GM18873 (cell line): ENCODE data around the gene MRPL36.

ENCODE experiments used
- ATAC-seq: cut with Tn5 transposase; IDR thresholded peaks from one replicate; pipeline ENCODE4 v1.9.1; 2021; ENCODE audit warnings: mild to moderate bottlenecking, moderate library complexity, moderate number of reproducible peaks; ENCODE audit not compliant: unreplicated experiment, low FRiP score

MRPL36 gene

GRCh38 chr5:1784197-1785050 lies 15.2 kb downstream of the MRPL36 start:
- ATAC-seq, result no peak

- ATAC-seq, result peak; percentile 67
These were observed 16.5 kb downstream of the MRPL36 start for GRCh38 chr5:1783216-1783554.

GRCh38 chr5:1782385-1783215 lies 17.0 kb downstream of the MRPL36 start:
- peak; percentile 14 for ATAC-seq

GRCh38 chr5:1781726-1782384 lies 17.8 kb downstream of the MRPL36 start:
- no peak for ATAC-seq

GRCh38 chr5:1781107-1781506 lies 18.5 kb downstream of the MRPL36 start:
- ATAC-seq, result no peak

GRCh38 chr5:1780614-1780930 lies 19.1 kb downstream of the MRPL36 start:
- no peak for ATAC-seq

GRCh38 chr5:1779782-1780613 lies 19.6 kb downstream of the MRPL36 start:
- no peak for ATAC-seq

- no peak for ATAC-seq
These were observed 20.5 kb downstream of the MRPL36 start for GRCh38 chr5:1779021-1779680.

- no peak for ATAC-seq
These were observed 21.3 kb downstream of the MRPL36 start for GRCh38 chr5:1778138-1779020.

- ATAC-seq, result no peak
These were observed 22.1 kb downstream of the MRPL36 start for GRCh38 chr5:1777281-1778137.

GRCh38 chr5:1776831-1777230 lies 22.8 kb downstream of the MRPL36 start:
- no peak for ATAC-seq

GRCh38 chr5:1772634-1773033 lies 27.0 kb downstream of the MRPL36 start:
- ATAC-seq, result no peak

- ATAC-seq, result no peak
These were observed 28.2 kb downstream of the MRPL36 start for GRCh38 chr5:1771149-1772065.

- no peak for ATAC-seq
These were observed 29.2 kb downstream of the MRPL36 start for GRCh38 chr5:1770443-1770802.

- no peak for ATAC-seq
These were observed 29.7 kb downstream of the MRPL36 start for GRCh38 chr5:1769752-1770442.

- no peak for ATAC-seq
These were observed 30.5 kb downstream of the MRPL36 start for GRCh38 chr5:1769017-1769640.
